DND-41 (cell line): Measurements from ENCODE around the gene GPHN.

Source experiments
- EZH2 ChIP-seq: IDR thresholded peaks from 3 replicates; pipeline ENCODE4 v1.6.1; 2012; ENCODE audit warnings: borderline replicate concordance, low read depth, mild to moderate bottlenecking, moderate library complexity, low read length, inconsistent platforms; ENCODE audit not compliant: severe bottlenecking
- TF ChIP-seq, protein P1 (sequence below): IDR thresholded peaks from 2 replicates; pipeline ENCODE4 v1.5.1; 2012; ENCODE audit warnings: borderline replicate concordance, low read length, moderate library complexity, mild to moderate bottlenecking; ENCODE audit not compliant: poor library complexity, severe bottlenecking; ENCODE audit errors: extremely low read depth

DNA sequence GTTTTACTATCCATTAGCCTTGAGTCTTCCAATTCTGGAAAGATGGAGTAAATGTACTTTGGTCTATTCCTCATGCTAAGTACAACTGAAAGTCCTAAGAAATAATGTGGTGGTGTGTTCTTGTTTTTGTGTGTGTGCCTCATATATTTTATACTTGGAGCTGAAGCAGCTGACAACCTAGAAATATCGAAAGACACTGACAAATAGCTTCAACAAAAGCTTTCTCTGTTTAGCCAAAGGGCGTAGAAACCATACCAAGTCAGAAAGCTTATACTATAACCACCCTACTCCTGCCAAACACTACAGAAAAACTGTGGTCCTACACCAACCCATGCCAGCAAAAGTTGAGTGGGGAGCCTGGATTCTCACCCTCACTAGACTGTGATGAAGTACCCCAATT, 188.4 kb downstream of the GPHN start:
- TF ChIP-seq, protein P1, sequence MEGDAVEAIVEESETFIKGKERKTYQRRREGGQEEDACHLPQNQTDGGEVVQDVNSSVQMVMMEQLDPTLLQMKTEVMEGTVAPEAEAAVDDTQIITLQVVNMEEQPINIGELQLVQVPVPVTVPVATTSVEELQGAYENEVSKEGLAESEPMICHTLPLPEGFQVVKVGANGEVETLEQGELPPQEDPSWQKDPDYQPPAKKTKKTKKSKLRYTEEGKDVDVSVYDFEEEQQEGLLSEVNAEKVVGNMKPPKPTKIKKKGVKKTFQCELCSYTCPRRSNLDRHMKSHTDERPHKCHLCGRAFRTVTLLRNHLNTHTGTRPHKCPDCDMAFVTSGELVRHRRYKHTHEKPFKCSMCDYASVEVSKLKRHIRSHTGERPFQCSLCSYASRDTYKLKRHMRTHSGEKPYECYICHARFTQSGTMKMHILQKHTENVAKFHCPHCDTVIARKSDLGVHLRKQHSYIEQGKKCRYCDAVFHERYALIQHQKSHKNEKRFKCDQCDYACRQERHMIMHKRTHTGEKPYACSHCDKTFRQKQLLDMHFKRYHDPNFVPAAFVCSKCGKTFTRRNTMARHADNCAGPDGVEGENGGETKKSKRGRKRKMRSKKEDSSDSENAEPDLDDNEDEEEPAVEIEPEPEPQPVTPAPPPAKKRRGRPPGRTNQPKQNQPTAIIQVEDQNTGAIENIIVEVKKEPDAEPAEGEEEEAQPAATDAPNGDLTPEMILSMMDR = no peak
- no peak for TF ChIP-seq EZH2
